SK-N-SH (cell line): Measurements from ENCODE around the gene CSTPP1. TPM values are rescaled to one million over a fixed set of nuclear protein-coding genes. Genes with fewer than 3 reads are reported as not detected.
A peak's percentile ranks its signal among the peaks of the same experiment; 100 is the strongest.

Experiments used
- CTCF ChIA-PET: fragments of 300-600, 350-600 bp; formaldehyde crosslinking; extraction: SDS; loops from one replicate; lab custom pipeline; 2021; lab: Yijun Ruan, JAX
- POLR2A ChIA-PET: fragments of 350-600 bp; sonication (Branson Sonifier 250); formaldehyde crosslinking; extraction: SDS; loops from one replicate; lab custom pipeline; 2020; ENCODE audit warnings: antibody characterized with exemption, inconsistent platforms; lab: Yijun Ruan, JAX
- DNase-seq: peaks from one replicate; pipeline ENCODE4 v3.0.0; 2012
- H2AFZ ChIP-seq: fragments of 200-600 bp; sonication (generic); 2 replicates; pipeline ENCODE4 v1.8.1; 2016; ENCODE audit warnings: antibody characterized with exemption, mild to moderate bottlenecking, low read depth
- H3F3A ChIP-seq: fragments of 200-600 bp; sonication (generic); replicated peaks from 2 replicates; pipeline ENCODE3; 2016; ENCODE audit warnings: antibody characterized with exemption, mild to moderate bottlenecking; ENCODE audit not compliant: insufficient read depth
- H3K27ac ChIP-seq, 2 experiments: fragments of 200-500 bp in 1 of 2; fragments of 200-600 bp in 1 of 2; sonication (Bioruptor generic) in 1 of 2; sonication (generic), shearing (Covaris generic) in 1 of 2; 2 replicates each; pipeline versions ENCODE4 v1.5.1 to v1.6.1; 2014 to 2016; ENCODE audit warnings: low read depth in 2 of 2, inconsistent platforms in 1 of 2, low read length in 1 of 2, mild to moderate bottlenecking in 1 of 2, mixed read lengths in 1 of 2
- H3K27me3 ChIP-seq: fragments of 200-600 bp; sonication (generic), shearing (Covaris generic); 2 replicates; pipeline ENCODE4 v1.6.1; 2016; ENCODE audit warnings: mixed run types; ENCODE audit not compliant: insufficient read depth
- H3K36me3 ChIP-seq, 2 experiments: fragments of 200-500 bp in 1 of 2; fragments of 200-600 bp in 1 of 2; sonication (Bioruptor generic) in 1 of 2; sonication (generic) in 1 of 2; replicated peaks in 1 of 2; 2 replicates each; pipeline versions ENCODE3 to v1.5.1; 2014 to 2016; ENCODE audit warnings: low read length in 1 of 2, mild to moderate bottlenecking in 1 of 2; ENCODE audit not compliant: insufficient read depth in 2 of 2, control insufficient read depth in 1 of 2
- H3K4me1 ChIP-seq, 2 experiments: fragments of 200-500 bp in 1 of 2; fragments of 200-600 bp in 1 of 2; sonication (Bioruptor generic) in 1 of 2; sonication (generic), shearing (Covaris generic) in 1 of 2; 2 replicates each; pipeline versions ENCODE4 v1.5.1 to v1.6.1; 2014 to 2016; ENCODE audit warnings: low read depth in 1 of 2, low read length in 1 of 2, mixed run types in 1 of 2; ENCODE audit not compliant: insufficient read depth in 2 of 2, control insufficient read depth in 1 of 2
- H3K4me2 ChIP-seq: fragments of 200-600 bp; sonication (generic), shearing (Covaris generic); 2 replicates; pipeline ENCODE4 v1.6.1; 2017; ENCODE audit warnings: mixed run types
- H3K4me3 ChIP-seq, 2 experiments: fragments of 200-500 bp in 1 of 2; fragments of 200-600 bp in 1 of 2; sonication (Bioruptor generic) in 1 of 2; sonication (generic), shearing (Covaris generic) in 1 of 2; 2 replicates each; pipeline versions ENCODE4 v1.5.1 to v1.8.1; 2014 to 2016; ENCODE audit warnings: low read depth in 2 of 2, inconsistent platforms in 1 of 2, low read length in 1 of 2, mild to moderate bottlenecking in 1 of 2, mixed read lengths in 1 of 2, moderate library complexity in 1 of 2
- H3K79me2 ChIP-seq: fragments of 200-600 bp; sonication (generic); 2 replicates; pipeline ENCODE4 v1.8.1; 2017; ENCODE audit warnings: mild to moderate bottlenecking; ENCODE audit not compliant: insufficient read depth
- H3K9ac ChIP-seq: fragments of 200-600 bp; sonication (generic); 2 replicates; pipeline ENCODE4 v1.6.1; 2017; ENCODE audit warnings: mixed run types
- H3K9me2 ChIP-seq: fragments of 200-600 bp; sonication (generic); 2 replicates; pipeline ENCODE4 v1.6.1; 2017; ENCODE audit warnings: mixed run types
- H3K9me3 ChIP-seq: fragments of 200-600 bp; sonication (generic); 2 replicates; pipeline ENCODE4 v1.6.1; 2017; ENCODE audit warnings: mixed run types, mild to moderate bottlenecking, moderate library complexity
- H4K20me1 ChIP-seq: fragments of 200-600 bp; sonication (generic); 2 replicates; pipeline ENCODE4 v1.6.1; 2017; ENCODE audit warnings: mild to moderate bottlenecking, mixed run types; ENCODE audit not compliant: insufficient read depth
- CHD2 ChIP-seq: fragments of 150-350 bp; IDR thresholded peaks from 2 replicates; pipeline ENCODE4 v1.6.1; 2018; ENCODE audit warnings: low read length; ENCODE audit not compliant: partially characterized antibody
- EP300 ChIP-seq, 2 experiments: IDR thresholded peaks; 2 replicates each; pipeline versions ENCODE4 v1.4.0 to v1.6.1; 2012; ENCODE audit warnings: borderline replicate concordance in 1 of 2, low read depth in 1 of 2, low read length in 1 of 2
- EZH2phosphoT487 ChIP-seq: fragments of 200-600 bp; sonication (generic); IDR thresholded peaks from 2 replicates; pipeline ENCODE4 v1.6.1; 2017; ENCODE audit warnings: low read depth, mixed run types, mild to moderate bottlenecking, antibody characterized with exemption, moderate library complexity, borderline replicate concordance
- FOSL2 ChIP-seq: IDR thresholded peaks from 2 replicates; pipeline ENCODE4 v1.4.0; 2012; ENCODE audit warnings: low read depth, mild to moderate bottlenecking, moderate library complexity, borderline replicate concordance
- FOXM1 ChIP-seq: IDR thresholded peaks from 2 replicates; pipeline ENCODE4 v1.4.0; 2012; ENCODE audit warnings: low read depth, mild to moderate bottlenecking
- GABPA ChIP-seq: IDR thresholded peaks from 2 replicates; pipeline ENCODE4 v1.4.0; 2012; ENCODE audit warnings: low read depth, mild to moderate bottlenecking
- IRF3 ChIP-seq: fragments of 150-350 bp; IDR thresholded peaks from 2 replicates; pipeline ENCODE4 v1.6.1; 2016; ENCODE audit warnings: mild to moderate bottlenecking, low read depth, low read length
- JUND ChIP-seq: IDR thresholded peaks from 2 replicates; pipeline ENCODE4 v1.4.0; 2012
- PBX3 ChIP-seq: IDR thresholded peaks from 2 replicates; pipeline ENCODE4; 2012
- RCOR1 ChIP-seq: fragments of 150-350 bp; IDR thresholded peaks from 2 replicates; pipeline ENCODE4 v1.6.1; 2017; ENCODE audit warnings: antibody characterized with exemption, low read length
- REST ChIP-seq: IDR thresholded peaks from 2 replicates; pipeline ENCODE4 v1.6.1; 2012; ENCODE audit warnings: mild to moderate bottlenecking, low read depth, low read length, moderate library complexity
- USF1 ChIP-seq: IDR thresholded peaks from 2 replicates; pipeline ENCODE4 v1.4.0; 2012; ENCODE audit warnings: low read depth, borderline replicate concordance
- WGBS: methylation state at CpG from one replicate; pipeline ENCODE4 v1.1.6; 2017; ENCODE audit warnings: low lambda C conversion rate; 5-methylcytosine and 5-hydroxymethylcytosine counted together
- polyA plus RNA-seq, 3 experiments: library from polyadenylated mRNA; depleted of rRNA; stranded (reverse); fragments of >200 nt; gene quantifications; 2 replicates each; pipeline ENCODE4 v1.2.3, GENCODE V29; 2012

CSTPP1 gene
- polyA plus RNA-seq, 1 of the 3 experiments (the other 2 are of a cell fraction): 85.7 TPM

DNA sequence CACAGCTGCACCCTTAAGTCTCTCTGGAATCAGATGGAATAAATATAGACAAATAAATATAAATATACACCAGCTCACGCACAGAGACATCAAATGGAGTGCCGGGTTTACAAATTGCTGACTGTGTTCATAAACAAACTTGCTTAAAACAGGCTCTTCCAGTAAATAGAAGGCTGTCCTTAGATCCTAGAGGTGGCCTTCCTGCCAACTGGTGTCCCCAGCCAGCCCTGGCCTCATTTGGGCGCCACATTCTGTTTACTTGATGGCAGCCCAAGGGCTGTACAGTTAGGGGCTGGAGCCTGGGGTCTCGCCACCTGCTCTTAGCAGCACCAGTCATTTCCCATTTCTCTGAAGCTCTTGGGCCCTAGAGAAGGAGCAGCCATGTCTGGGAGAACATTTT is 219.3 kb downstream of the CSTPP1 start:
- H3F3A ChIP-seq: peaks cover 23% of the 10 kb centered on the region
- H3K79me2 ChIP-seq: no peaks in the 10 kb centered on the region
- H3K9me2 ChIP-seq: no peaks in the 10 kb centered on the region
- H3K4me3 ChIP-seq: no peak overlapping the region
- TF ChIP-seq CHD2: no peak
- no peak for TF ChIP-seq RCOR1
- TF ChIP-seq USF1: no peak
- TF ChIP-seq IRF3: no peak
- no peak for TF ChIP-seq FOXM1
- TF ChIP-seq EP300 (IDR thresholded peaks at IDR 0.05; ENCODE audit: borderline replicate concordance in 1 of 2, low read depth in 1 of 2, low read length in 1 of 2): no peak
- TF ChIP-seq EZH2phosphoT487: no peak
- no peak for TF ChIP-seq JUND
- no peak for TF ChIP-seq PBX3
- no peak for TF ChIP-seq GABPA
- POLR2A ChIA-PET: no interaction called here
- H3K4me1 ChIP-seq: peaks cover 11 to 20% of the 10 kb centered on the region in 2 experiments; a peak in 2 of 4 replicates
- H3K36me3 ChIP-seq: peaks cover 0 to 13% of the 10 kb centered on the region in 2 experiments
- CTCF ChIA-PET: interaction anchor here (1.4 to 7.3 kb wide), 5 partner anchors 13 to 262 kb away, joined by 4 to 170 read pairs (median 8); partner anchors contain the start of gene LRP4
- no peak for DNase-seq
- H3K27ac ChIP-seq: no peak overlapping the region
- no peaks in the 10 kb centered on the region for H3K27me3 ChIP-seq
- H3K4me2 ChIP-seq: no peak overlapping the region
- H4K20me1 ChIP-seq: no peaks in the 10 kb centered on the region; the same call in 1 of the 2 replicates
- WGBS: 92% methylated on average over 3 of the region's 4 CpGs
- no peaks in the 10 kb centered on the region for H3K9me3 ChIP-seq
- no peak overlapping the region for H3K9ac ChIP-seq
- no peak overlapping the region for H2AFZ ChIP-seq

- Histone ChIP-seq H3K9ac (no peak overlapping the region), H3K79me2 (no peaks in the 10 kb centered on the region), H3K4me2 (no peak overlapping the region), H3K27me3 (no peaks in the 10 kb centered on the region), H3K9me2 (no peaks in the 10 kb centered on the region), H3K4me1 (peaks cover 11 to 20% of the 10 kb centered on the region in 2 experiments; a peak in 2 of 4 replicates), H3K9me3 (no peaks in the 10 kb centered on the region), H3F3A (peaks cover 27% of the 10 kb centered on the region), H2AFZ (no peak overlapping the region), H3K27ac (no peak overlapping the region), H3K36me3 (peaks cover 0 to 13% of the 10 kb centered on the region in 2 experiments), H4K20me1 (peaks cover 3% of the 10 kb centered on the region), H3K4me3 (no peak overlapping the region)
- no peak for DNase-seq
- POLR2A ChIA-PET: no interaction called here
- TF ChIP-seq REST (no peak), FOSL2 (peak; percentile 8; the same call in 1 of the 2 replicates)
- CTCF ChIA-PET: interaction anchor here (1.4 to 7.3 kb wide), 3 partner anchors 23 to 263 kb away, joined by 4 to 170 read pairs (median 94); partner anchors contain the start of gene LRP4
- WGBS: 96% methylated on average over 5 of the region's 6 CpGs
Observed at GRCh38 chr11:47156333-47156732, 219.8 kb downstream of the CSTPP1 start.
